Esophagus squamous epithelium (tissue), 5 donors: ENCODE data around the gene FAM167B. TPM values are rescaled to one million over a fixed set of nuclear protein-coding genes. Genes with fewer than 3 reads are reported as not detected.

Experiments
- DNase-seq: peaks from one replicate; lab custom pipeline; 2025; lab: John Stamatoyannopoulos, UW
- H3K27ac ChIP-seq, 4 donors: fragments of 200-600 bp; sonication (generic); one replicate each; pipeline ENCODE4 v1.5.1; 2016 to 2019; ENCODE audit warnings: mild to moderate bottlenecking in 1 of 4
- H3K27me3 ChIP-seq, 4 donors: fragments of 200-600 bp; sonication (generic); 1 replicate in 3 of 4; 2 replicates in 1 of 4; pipeline versions ENCODE4 v1.5.1 to v1.6.0; 2017 to 2021; ENCODE audit warnings: antibody characterized with exemption in 1 of 4
- H3K36me3 ChIP-seq, 3 donors: fragments of 200-600 bp; sonication (generic); one replicate each; pipeline ENCODE4 v1.5.1; 2016 to 2019
- H3K4me1 ChIP-seq, 3 donors: fragments of 200-600 bp; sonication (generic); one replicate each; pipeline ENCODE4 v1.5.1; 2017 to 2019
- H3K4me3 ChIP-seq, 4 donors: fragments of 200-600 bp; sonication (generic); 1 replicate in 3 of 4; 2 replicates in 1 of 4; pipeline ENCODE4 v1.5.1; 2016 to 2019; ENCODE audit warnings: mild to moderate bottlenecking in 2 of 4, moderate library complexity in 1 of 4
- H3K9me3 ChIP-seq, 3 donors: fragments of 200-600 bp; sonication (generic); one replicate each; pipeline ENCODE4 v1.5.1; 2016 to 2019
- CTCF ChIP-seq, 6 experiments: fragments of 450-650 bp in 4 of 6; fragments of 200-600 bp in 2 of 6; sonication (generic) in 2 of 6; IDR thresholded peaks; one replicate each; pipeline ENCODE4 v1.5.1; 2016 to 2019; ENCODE audit warnings: antibody characterized with exemption in 6 of 6, mild to moderate bottlenecking in 4 of 6, moderate library complexity in 4 of 6
- POLR2A ChIP-seq, 4 donors: fragments of 450-650 bp; IDR thresholded peaks; one replicate each; pipeline ENCODE4 v1.6.1; 2017; ENCODE audit warnings: antibody characterized with exemption in 4 of 4, mild to moderate bottlenecking in 4 of 4, moderate library complexity in 3 of 4
- WGBS, 2 donors: methylation state at CpG; one replicate each; pipeline ENCODE4 v1.1.5; 2018; 5-methylcytosine and 5-hydroxymethylcytosine counted together
- intact Hi-C: fragments of 100-400 bp; cut with DNase I; formaldehyde crosslinking; loops from one replicate; pipeline ENCODE4 v1.15.0; 2022
- total RNA-seq, 4 donors: library from RNA; depleted of rRNA; stranded (reverse); fragments of >200 nt; gene quantifications; one replicate each; pipeline ENCODE4 v1.1.0, GENCODE V29; 2016
- donor health status: DM: yes; HTN: yes; CAD: no.

Gene FAM167B
- total RNA-seq, 4 donors from 2014 or later, result 1.7 to 5.5 TPM; not detected in 2

- TF ChIP-seq POLR2A (IDR thresholded peaks at IDR 0.05), result no peak
- TF ChIP-seq CTCF (IDR thresholded peaks at IDR 0.05), result no peak
- Histone ChIP-seq H3K36me3 (no peaks in the 10 kb centered on the region), H3K4me1 (peaks cover 5 to 60% (median 23%) of the 10 kb centered on the region in 3 donors), H3K27ac (peak overlapping the region in 3 of 4 donors; percentile 21 to 47 (median 34)), H3K27me3 (no peaks in the 10 kb centered on the region), H3K4me3 (peak overlapping the region in 1 of 4 donors; percentile 45), H3K9me3 (no peaks in the 10 kb centered on the region)
- no peak for DNase-seq
- 6 to 24% methylated on average over 3 to 7 of the region's 7 CpGs for WGBS, 2 donors
- intact Hi-C loops, result no loop called here
These were observed 4.6 kb upstream of the FAM167B start for GRCh38 chr1:32242341-32242851.

- H3K27ac ChIP-seq, result peak overlapping the region in 3 of 4 donors; percentile 47 to 83 (median 81)
- intact Hi-C loops, result no loop called here
- DNase-seq, result no peak
- no peak overlapping the region for H3K4me3 ChIP-seq
- no peaks in the 10 kb centered on the region for H3K27me3 ChIP-seq
- peaks cover 6 to 69% (median 35%) of the 10 kb centered on the region in 3 donors for H3K4me1 ChIP-seq
- TF ChIP-seq CTCF (IDR thresholded peaks at IDR 0.05) (no peak), POLR2A (IDR thresholded peaks at IDR 0.05) (no peak)
- no peaks in the 10 kb centered on the region for H3K36me3 ChIP-seq
- H3K9me3 ChIP-seq, result no peaks in the 10 kb centered on the region
- 60 to 93% methylated on average over 1 to 8 of the region's 12 CpGs for WGBS, 2 donors
These were observed 430 bp downstream of the FAM167B start for GRCh38 chr1:32247452-32247851.

GRCh38 chr1:32247983-32248889 is 1.2 kb downstream of the FAM167B start:
- H3K36me3 ChIP-seq, result no peaks in the 10 kb centered on the region
- H3K27me3 ChIP-seq, result no peaks in the 10 kb centered on the region
- TF ChIP-seq POLR2A (IDR thresholded peaks at IDR 0.05), result no peak
- peak; percentile 73 to 89 (median 84) for TF ChIP-seq CTCF (IDR thresholded peaks at IDR 0.05)
- WGBS, 2 donors, result 2 to 13% methylated on average over 14 to 19 of the region's 31 CpGs
- peak overlapping the region in 1 of 4 donors; percentile 37 for H3K4me3 ChIP-seq
- peak overlapping the region; percentile 5 to 83 (median 67) for H3K27ac ChIP-seq
- peaks cover 5 to 62% (median 32%) of the 10 kb centered on the region in 3 donors for H3K4me1 ChIP-seq
- DNase-seq, result peak; percentile 28
- H3K9me3 ChIP-seq, result no peaks in the 10 kb centered on the region
- intact Hi-C loops, result no loop called here

GRCh38 chr1:32249831-32250525 is 3.0 kb downstream of the FAM167B start:
- WGBS, 2 donors, result 47 to 54% methylated on average over 8 to 9 of the region's 9 CpGs
- TF ChIP-seq POLR2A (IDR thresholded peaks at IDR 0.05), result peak in 1 of 4 donors; percentile 34
- TF ChIP-seq CTCF (IDR thresholded peaks at IDR 0.05), result no peak
- no peaks in the 10 kb centered on the region for H3K27me3 ChIP-seq
- peak; percentile 26 for DNase-seq
- H3K27ac ChIP-seq, result peak overlapping the region; percentile 66 to 88 (median 74)
- peak overlapping the region in 1 of 4 donors; percentile 28 for H3K4me3 ChIP-seq
- H3K9me3 ChIP-seq, result no peaks in the 10 kb centered on the region
- intact Hi-C loops, result no loop called here
- no peaks in the 10 kb centered on the region for H3K36me3 ChIP-seq
- peaks cover 5 to 62% (median 32%) of the 10 kb centered on the region in 3 donors for H3K4me1 ChIP-seq
